Calu3 (cell line): ENCODE data around the gene RNF123. TPM values are rescaled to one million over a fixed set of nuclear protein-coding genes. Genes with fewer than 3 reads are reported as not detected.

ENCODE experiments used
- BruUV-seq: library from RNA; stranded (reverse); fragments of 400-500 nt; replicated peaks from 2 replicates; lab custom pipeline; 2021; lab: Mats Ljungman, UMichigan
- CTCF ChIA-PET: fragments of 300-600 bp; sonication (Branson Sonifier 250); formaldehyde crosslinking; loops from one replicate; lab custom pipeline; 2022; ENCODE audit warnings: antibody characterized with exemption; lab: Charles Lee
- DNase-seq: peaks from one replicate; pipeline ENCODE4 v3.0.0; 2022
- H3K27ac Mint-ChIP-seq: one replicate; pipeline ENCODE4 v1.8.0; 2022; ENCODE audit warnings: mixed read lengths; ENCODE audit not compliant: unreplicated experiment
- H3K27me3 Mint-ChIP-seq: one replicate; pipeline ENCODE4 v1.8.0; 2022; ENCODE audit warnings: mixed read lengths; ENCODE audit not compliant: unreplicated experiment
- H3K36me3 Mint-ChIP-seq: one replicate; pipeline ENCODE4 v1.8.0; 2022; ENCODE audit warnings: mild to moderate bottlenecking, moderate library complexity, mixed read lengths; ENCODE audit not compliant: insufficient read depth, unreplicated experiment
- H3K4me1 Mint-ChIP-seq: one replicate; pipeline ENCODE4 v1.8.0; 2022; ENCODE audit warnings: mild to moderate bottlenecking, low read depth, mixed read lengths; ENCODE audit not compliant: unreplicated experiment
- H3K4me3 Mint-ChIP-seq: one replicate; pipeline ENCODE4 v1.8.0; 2022; ENCODE audit warnings: mild to moderate bottlenecking, low read depth, moderate library complexity, mixed read lengths; ENCODE audit not compliant: unreplicated experiment
- H3K9me3 Mint-ChIP-seq: one replicate; pipeline ENCODE4 v1.8.0; 2022; ENCODE audit warnings: low read depth, mixed read lengths; ENCODE audit not compliant: unreplicated experiment
- CTCF ChIP-seq: fragments of 200-600 bp; IDR thresholded peaks from one replicate; pipeline ENCODE4 v1.8.0; 2022; ENCODE audit warnings: antibody characterized with exemption; ENCODE audit not compliant: unreplicated experiment
- intact Hi-C: fragments of 100-400 bp; cut with micrococcal nuclease; formaldehyde crosslinking; loops from one replicate; pipeline ENCODE4 v1.10.0; 2022; ENCODE audit not compliant: unreplicated experiment
- total RNA-seq: library from RNA; stranded (reverse); gene quantifications from 2 replicates; pipeline ENCODE4 v1.2.3, GENCODE V29; 2022

The RNF123 gene
- total RNA-seq, 1 experiment from 2014 or later: 52.5 TPM

- CTCF ChIA-PET: no interaction called here
- intact Hi-C loops: no loop called here
- Mint-ChIP-seq H3K4me1 (peaks cover 10% of the 10 kb centered on the region), H3K9me3 (peaks cover 2% of the 10 kb centered on the region), H3K36me3 (peaks cover 65% of the 10 kb centered on the region), H3K27me3 (no peaks in the 10 kb centered on the region), H3K4me3 (no peak overlapping the region), H3K27ac (no peak overlapping the region)
- BruUV-seq: no TSS peak
- TF ChIP-seq CTCF: no peak
- DNase-seq: no peak
Observed at GRCh38 chr3:49717211-49717958, 28.0 kb downstream of the RNF123 start.

GRCh38 chr3:49717959-49718857 is 28.9 kb downstream of the RNF123 start:
- H3K27me3 Mint-ChIP-seq: no peaks in the 10 kb centered on the region
- intact Hi-C loops: no loop called here
- H3K36me3 Mint-ChIP-seq: peaks cover 73% of the 10 kb centered on the region
- CTCF ChIA-PET: no interaction called here
- H3K9me3 Mint-ChIP-seq: peaks cover 2% of the 10 kb centered on the region
- peaks cover 10% of the 10 kb centered on the region for H3K4me1 Mint-ChIP-seq
- H3K27ac Mint-ChIP-seq: peak overlapping the region; percentile 52
- H3K4me3 Mint-ChIP-seq: peak overlapping the region; percentile 46
- DNase-seq: no peak
- TF ChIP-seq CTCF: no peak
- no TSS peak for BruUV-seq

- Mint-ChIP-seq H3K27me3 (no peaks in the 10 kb centered on the region), H3K9me3 (peaks cover 2% of the 10 kb centered on the region), H3K27ac (peak overlapping the region; percentile 52), H3K4me1 (peaks cover 10% of the 10 kb centered on the region), H3K36me3 (peaks cover 79% of the 10 kb centered on the region), H3K4me3 (peak overlapping the region; percentile 46)
- DNase-seq: no peak
- CTCF ChIA-PET: no interaction called here
- intact Hi-C loops: no loop called here
- no peak for TF ChIP-seq CTCF
- BruUV-seq: no TSS peak
Observed at GRCh38 chr3:49718858-49719213, 29.5 kb downstream of the RNF123 start.

GRCh38 chr3:49719214-49719884 is 30.0 kb downstream of the RNF123 start, which contains the start of gene AMIGO3:
Gene AMIGO3 (minus strand): TSS chr3:49719684. CDS start chr3:49719465, 219 bp downstream.
- DNase-seq: peak; percentile 88
- H3K4me3 Mint-ChIP-seq: peak within 1 kb of the TSS; percentile 46
- no peak for TF ChIP-seq CTCF
- peaks cover 2% of the 10 kb centered on the region for H3K9me3 Mint-ChIP-seq
- intact Hi-C loops: no loop called here
- no TSS peak for BruUV-seq
- peaks cover 13% of the 10 kb centered on the region for H3K4me1 Mint-ChIP-seq
- H3K36me3 Mint-ChIP-seq: peaks cover 84% of the 10 kb centered on the region
- H3K27me3 Mint-ChIP-seq: no peaks in the 10 kb centered on the region
- CTCF ChIA-PET: interaction anchor here (0.5 to 1.6 kb wide), 2 partner anchors 84 to 210 kb away, joined by 4 to 6 read pairs; partner anchors contain the start of gene INKA1
- peak within 1 kb of the TSS; percentile 52 for H3K27ac Mint-ChIP-seq
